ENCODE measurements around the gene SLC16A7.

DNA sequence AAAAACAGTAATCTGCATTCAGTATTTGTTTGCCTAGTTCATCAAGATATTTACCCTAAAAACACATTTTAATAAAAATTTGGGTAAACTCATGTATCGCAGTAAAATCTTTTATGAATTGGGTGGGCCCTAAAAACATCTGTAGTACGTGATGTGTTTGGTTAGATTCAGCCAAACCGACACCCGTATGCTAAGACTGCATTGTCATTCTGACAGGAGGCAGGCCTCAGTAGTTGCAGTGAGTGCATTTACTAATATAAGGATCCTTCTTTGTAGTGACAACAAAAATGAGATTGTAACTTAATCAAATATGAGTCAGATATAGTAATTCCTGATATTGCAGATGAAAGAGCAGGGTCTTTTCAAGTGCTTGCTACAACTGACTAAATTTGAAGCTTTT is 191.8 kb downstream of the SLC16A7 start:
- TF ChIP-seq, protein P1, sequence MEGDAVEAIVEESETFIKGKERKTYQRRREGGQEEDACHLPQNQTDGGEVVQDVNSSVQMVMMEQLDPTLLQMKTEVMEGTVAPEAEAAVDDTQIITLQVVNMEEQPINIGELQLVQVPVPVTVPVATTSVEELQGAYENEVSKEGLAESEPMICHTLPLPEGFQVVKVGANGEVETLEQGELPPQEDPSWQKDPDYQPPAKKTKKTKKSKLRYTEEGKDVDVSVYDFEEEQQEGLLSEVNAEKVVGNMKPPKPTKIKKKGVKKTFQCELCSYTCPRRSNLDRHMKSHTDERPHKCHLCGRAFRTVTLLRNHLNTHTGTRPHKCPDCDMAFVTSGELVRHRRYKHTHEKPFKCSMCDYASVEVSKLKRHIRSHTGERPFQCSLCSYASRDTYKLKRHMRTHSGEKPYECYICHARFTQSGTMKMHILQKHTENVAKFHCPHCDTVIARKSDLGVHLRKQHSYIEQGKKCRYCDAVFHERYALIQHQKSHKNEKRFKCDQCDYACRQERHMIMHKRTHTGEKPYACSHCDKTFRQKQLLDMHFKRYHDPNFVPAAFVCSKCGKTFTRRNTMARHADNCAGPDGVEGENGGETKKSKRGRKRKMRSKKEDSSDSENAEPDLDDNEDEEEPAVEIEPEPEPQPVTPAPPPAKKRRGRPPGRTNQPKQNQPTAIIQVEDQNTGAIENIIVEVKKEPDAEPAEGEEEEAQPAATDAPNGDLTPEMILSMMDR (IDR thresholded peaks at IDR 0.05; ENCODE audit: low read depth, low read length), result no peak
- TF ChIP-seq MYC (IDR thresholded peaks at IDR 0.05; ENCODE audit: low read depth, low read length), result no peak
